ENCODE data around the gene RAP1GAP2.

Gene RAP1GAP2

DNA sequence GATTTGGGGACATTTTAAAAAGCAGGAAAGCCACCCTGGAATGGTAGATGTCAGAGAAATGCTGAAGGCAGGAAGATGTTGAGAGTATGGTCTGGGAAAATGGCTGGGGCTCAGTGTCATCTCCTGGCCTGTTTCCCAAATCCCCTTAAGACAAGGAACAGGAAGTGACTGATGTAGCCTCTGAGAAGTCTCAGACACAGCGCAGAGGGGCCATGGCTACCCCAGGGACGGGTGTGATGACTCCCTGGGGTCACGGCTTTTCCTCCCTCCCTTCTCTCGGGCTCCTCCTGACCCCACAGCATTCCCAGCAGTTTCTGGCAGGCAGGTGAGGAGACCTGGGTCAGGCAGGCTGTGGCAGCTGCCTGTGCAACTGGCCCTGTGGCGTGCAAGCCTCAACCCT, 45.4 kb downstream of the RAP1GAP2 start:
- Histone ChIP-seq H3K9me2 (ENCODE audit: low read depth, low read length) (no peaks in the 10 kb centered on the region), H3K27ac (ENCODE audit: low read depth, low read length, poor library complexity, severe bottlenecking) (no peak overlapping the region), H3K4me3 (ENCODE audit: low read depth, low read length, poor library complexity, severe bottlenecking) (no peak overlapping the region), H3K79me2 (ENCODE audit: insufficient read depth, low read length) (no peaks in the 10 kb centered on the region), H2AFZ (ENCODE audit: low read length) (no peak overlapping the region), H3K9ac (ENCODE audit: low read length) (no peak overlapping the region), H3F3A (ENCODE audit: insufficient read depth, low read length) (no peaks in the 10 kb centered on the region), H3K27me3 (ENCODE audit: insufficient read depth, low read length) (no peaks in the 10 kb centered on the region; the same call in 1 of the 2 replicates), H3K4me1 (ENCODE audit: insufficient read depth, low read length, severe bottlenecking) (no peaks in the 10 kb centered on the region), H3K4me2 (ENCODE audit: low read length) (no peak overlapping the region), H3K9me3 (ENCODE audit: low read length) (no peaks in the 10 kb centered on the region), H4K20me1 (ENCODE audit: insufficient read depth, low read length) (no peaks in the 10 kb centered on the region), H3K36me3 (ENCODE audit: insufficient read depth, low read length) (no peaks in the 10 kb centered on the region)
- no peak for TF ChIP-seq EZH2 (IDR thresholded peaks at IDR 0.05; ENCODE audit: borderline replicate concordance, low read length)
- TF ChIP-seq, protein P1, sequence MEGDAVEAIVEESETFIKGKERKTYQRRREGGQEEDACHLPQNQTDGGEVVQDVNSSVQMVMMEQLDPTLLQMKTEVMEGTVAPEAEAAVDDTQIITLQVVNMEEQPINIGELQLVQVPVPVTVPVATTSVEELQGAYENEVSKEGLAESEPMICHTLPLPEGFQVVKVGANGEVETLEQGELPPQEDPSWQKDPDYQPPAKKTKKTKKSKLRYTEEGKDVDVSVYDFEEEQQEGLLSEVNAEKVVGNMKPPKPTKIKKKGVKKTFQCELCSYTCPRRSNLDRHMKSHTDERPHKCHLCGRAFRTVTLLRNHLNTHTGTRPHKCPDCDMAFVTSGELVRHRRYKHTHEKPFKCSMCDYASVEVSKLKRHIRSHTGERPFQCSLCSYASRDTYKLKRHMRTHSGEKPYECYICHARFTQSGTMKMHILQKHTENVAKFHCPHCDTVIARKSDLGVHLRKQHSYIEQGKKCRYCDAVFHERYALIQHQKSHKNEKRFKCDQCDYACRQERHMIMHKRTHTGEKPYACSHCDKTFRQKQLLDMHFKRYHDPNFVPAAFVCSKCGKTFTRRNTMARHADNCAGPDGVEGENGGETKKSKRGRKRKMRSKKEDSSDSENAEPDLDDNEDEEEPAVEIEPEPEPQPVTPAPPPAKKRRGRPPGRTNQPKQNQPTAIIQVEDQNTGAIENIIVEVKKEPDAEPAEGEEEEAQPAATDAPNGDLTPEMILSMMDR (IDR thresholded peaks at IDR 0.05; ENCODE audit: low read length), result no peak

- no peaks in the 10 kb centered on the region for H4K20me1 ChIP-seq (ENCODE audit: insufficient read depth, low read length)
- H3K9me2 ChIP-seq (ENCODE audit: low read depth, low read length), result no peaks in the 10 kb centered on the region
- H3K27me3 ChIP-seq (ENCODE audit: insufficient read depth, low read length), result no peaks in the 10 kb centered on the region
- no peaks in the 10 kb centered on the region for H3K79me2 ChIP-seq (ENCODE audit: insufficient read depth, low read length)
- H3K4me2 ChIP-seq (ENCODE audit: low read length), result no peak overlapping the region
- no peaks in the 10 kb centered on the region for H3F3A ChIP-seq (ENCODE audit: insufficient read depth, low read length)
- TF ChIP-seq, protein P1 (IDR thresholded peaks at IDR 0.05; ENCODE audit: low read length), result no peak
- no peak for TF ChIP-seq EZH2 (IDR thresholded peaks at IDR 0.05; ENCODE audit: borderline replicate concordance, low read length)
- H3K36me3 ChIP-seq (ENCODE audit: insufficient read depth, low read length), result no peaks in the 10 kb centered on the region
- no peaks in the 10 kb centered on the region for H3K9me3 ChIP-seq (ENCODE audit: low read length)
- H3K4me3 ChIP-seq (ENCODE audit: low read depth, low read length, poor library complexity, severe bottlenecking), result no peak overlapping the region
- H3K27ac ChIP-seq (ENCODE audit: low read depth, low read length, poor library complexity, severe bottlenecking), result no peak overlapping the region
- H2AFZ ChIP-seq (ENCODE audit: low read length), result no peak overlapping the region
- H3K9ac ChIP-seq (ENCODE audit: low read length), result no peak overlapping the region
- no peaks in the 10 kb centered on the region for H3K4me1 ChIP-seq (ENCODE audit: insufficient read depth, low read length, severe bottlenecking)
Measured at GRCh38 chr17:2842464-2842863, 46.2 kb downstream of the RAP1GAP2 start.

DNA sequence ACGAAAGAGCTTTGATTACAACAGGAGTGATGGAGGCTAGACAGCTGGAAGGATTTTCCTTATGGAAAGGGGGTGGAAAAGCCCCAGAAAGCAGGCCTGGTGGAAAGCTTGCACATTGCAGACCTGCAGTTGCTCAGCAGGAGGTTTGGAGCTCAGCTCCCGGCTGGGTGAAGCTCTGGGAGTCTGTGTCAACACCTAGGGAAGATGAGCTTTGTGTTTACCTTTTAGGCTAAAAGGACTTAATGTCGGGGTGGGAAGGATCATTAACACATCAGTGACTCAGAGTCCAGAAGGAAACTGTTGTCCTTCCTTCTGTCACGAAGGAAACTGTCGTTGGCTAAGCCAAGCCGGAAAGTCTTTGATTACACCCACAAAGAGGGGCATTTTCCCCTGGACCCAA, 48.2 kb downstream of the RAP1GAP2 start:
- Histone ChIP-seq H3F3A (ENCODE audit: insufficient read depth, low read length) (no peaks in the 10 kb centered on the region), H3K27me3 (ENCODE audit: insufficient read depth, low read length) (no peaks in the 10 kb centered on the region), H3K4me3 (ENCODE audit: low read depth, low read length, poor library complexity, severe bottlenecking) (no peak overlapping the region), H3K27ac (ENCODE audit: low read depth, low read length, poor library complexity, severe bottlenecking) (no peak overlapping the region), H2AFZ (ENCODE audit: low read length) (no peak overlapping the region), H3K9me3 (ENCODE audit: low read length) (no peaks in the 10 kb centered on the region), H3K9ac (ENCODE audit: low read length) (no peak overlapping the region), H3K9me2 (ENCODE audit: low read depth, low read length) (no peaks in the 10 kb centered on the region), H3K36me3 (ENCODE audit: insufficient read depth, low read length) (no peaks in the 10 kb centered on the region), H4K20me1 (ENCODE audit: insufficient read depth, low read length) (no peaks in the 10 kb centered on the region), H3K4me1 (ENCODE audit: insufficient read depth, low read length, severe bottlenecking) (no peaks in the 10 kb centered on the region), H3K79me2 (ENCODE audit: insufficient read depth, low read length) (no peaks in the 10 kb centered on the region), H3K4me2 (ENCODE audit: low read length) (no peak overlapping the region)
- TF ChIP-seq, protein P1 (IDR thresholded peaks at IDR 0.05; ENCODE audit: low read length), result no peak
- no peak for TF ChIP-seq EZH2 (IDR thresholded peaks at IDR 0.05; ENCODE audit: borderline replicate concordance, low read length)

Data from OCI-LY1 (cell line).